ENCODE data around the gene PDZRN4.

Gene PDZRN4

DNA sequence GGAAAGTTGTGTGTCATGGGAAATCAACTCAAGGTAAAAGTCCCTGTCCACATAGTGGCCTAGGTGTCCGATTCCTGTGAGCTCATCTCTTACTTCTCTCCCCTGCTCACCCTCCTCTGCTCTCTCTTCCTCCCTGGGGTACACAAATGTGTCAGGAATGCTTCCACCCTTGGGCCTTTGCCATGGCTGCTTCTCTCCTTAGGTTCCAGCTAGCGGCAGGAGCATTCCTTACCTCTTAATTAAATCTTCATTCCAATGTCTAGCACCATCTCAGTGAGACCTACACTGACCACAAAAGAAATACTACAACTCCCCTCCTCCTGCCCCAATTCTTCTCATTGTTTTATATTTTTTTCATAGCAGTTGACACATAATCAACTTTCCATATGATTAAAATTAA lies 298.6 kb downstream of the PDZRN4 start:
- TF ChIP-seq, protein P1, sequence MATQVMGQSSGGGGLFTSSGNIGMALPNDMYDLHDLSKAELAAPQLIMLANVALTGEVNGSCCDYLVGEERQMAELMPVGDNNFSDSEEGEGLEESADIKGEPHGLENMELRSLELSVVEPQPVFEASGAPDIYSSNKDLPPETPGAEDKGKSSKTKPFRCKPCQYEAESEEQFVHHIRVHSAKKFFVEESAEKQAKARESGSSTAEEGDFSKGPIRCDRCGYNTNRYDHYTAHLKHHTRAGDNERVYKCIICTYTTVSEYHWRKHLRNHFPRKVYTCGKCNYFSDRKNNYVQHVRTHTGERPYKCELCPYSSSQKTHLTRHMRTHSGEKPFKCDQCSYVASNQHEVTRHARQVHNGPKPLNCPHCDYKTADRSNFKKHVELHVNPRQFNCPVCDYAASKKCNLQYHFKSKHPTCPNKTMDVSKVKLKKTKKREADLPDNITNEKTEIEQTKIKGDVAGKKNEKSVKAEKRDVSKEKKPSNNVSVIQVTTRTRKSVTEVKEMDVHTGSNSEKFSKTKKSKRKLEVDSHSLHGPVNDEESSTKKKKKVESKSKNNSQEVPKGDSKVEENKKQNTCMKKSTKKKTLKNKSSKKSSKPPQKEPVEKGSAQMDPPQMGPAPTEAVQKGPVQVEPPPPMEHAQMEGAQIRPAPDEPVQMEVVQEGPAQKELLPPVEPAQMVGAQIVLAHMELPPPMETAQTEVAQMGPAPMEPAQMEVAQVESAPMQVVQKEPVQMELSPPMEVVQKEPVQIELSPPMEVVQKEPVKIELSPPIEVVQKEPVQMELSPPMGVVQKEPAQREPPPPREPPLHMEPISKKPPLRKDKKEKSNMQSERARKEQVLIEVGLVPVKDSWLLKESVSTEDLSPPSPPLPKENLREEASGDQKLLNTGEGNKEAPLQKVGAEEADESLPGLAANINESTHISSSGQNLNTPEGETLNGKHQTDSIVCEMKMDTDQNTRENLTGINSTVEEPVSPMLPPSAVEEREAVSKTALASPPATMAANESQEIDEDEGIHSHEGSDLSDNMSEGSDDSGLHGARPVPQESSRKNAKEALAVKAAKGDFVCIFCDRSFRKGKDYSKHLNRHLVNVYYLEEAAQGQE (IDR thresholded peaks at IDR 0.05; ENCODE audit: insufficient read depth in 1 of 2, low read depth in 2 of 2, low read length in 2 of 2): no peak
- TF ChIP-seq POLR2AphosphoS5 (IDR thresholded peaks at IDR 0.05; ENCODE audit: low read depth, low read length): no peak
- TF ChIP-seq TAF1 (IDR thresholded peaks at IDR 0.05; ENCODE audit: borderline replicate concordance, insufficient read depth, low read length): no peak
- no peak for TF ChIP-seq SIN3A (IDR thresholded peaks at IDR 0.05; ENCODE audit: borderline replicate concordance, insufficient read depth, low read length)
- TF ChIP-seq FOXP2 (optimal IDR thresholded peaks at IDR 0.05; ENCODE audit: borderline replicate concordance, extremely low read depth, extremely low read length, insufficient read depth): no peak

DNA sequence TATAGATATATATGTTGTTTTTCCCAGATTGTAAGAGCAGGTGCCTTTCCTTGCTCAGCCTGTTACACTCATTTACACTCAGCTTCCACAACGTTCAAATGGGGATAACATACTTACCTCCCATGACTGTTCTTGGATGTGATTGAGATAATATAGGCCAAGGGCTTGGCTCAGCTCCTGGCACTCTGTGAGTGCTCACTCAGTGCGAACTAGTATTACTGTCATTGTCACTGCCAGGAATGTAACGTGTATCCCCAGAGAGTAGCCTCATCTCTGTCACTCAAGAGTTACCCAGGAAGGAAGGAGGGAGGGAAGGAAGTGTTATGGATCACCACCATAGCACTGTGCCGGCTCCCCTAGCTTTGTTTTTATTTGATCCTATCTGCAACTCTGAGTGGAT lies 307.9 kb downstream of the PDZRN4 start:
- TF ChIP-seq TAF1 (IDR thresholded peaks at IDR 0.05; ENCODE audit: borderline replicate concordance, insufficient read depth, low read length) (no peak), POLR2AphosphoS5 (IDR thresholded peaks at IDR 0.05; ENCODE audit: low read depth, low read length) (no peak)
- TF ChIP-seq, protein P1 (IDR thresholded peaks at IDR 0.05; ENCODE audit: insufficient read depth in 1 of 2, low read depth in 2 of 2, low read length in 2 of 2): no peak

DNA sequence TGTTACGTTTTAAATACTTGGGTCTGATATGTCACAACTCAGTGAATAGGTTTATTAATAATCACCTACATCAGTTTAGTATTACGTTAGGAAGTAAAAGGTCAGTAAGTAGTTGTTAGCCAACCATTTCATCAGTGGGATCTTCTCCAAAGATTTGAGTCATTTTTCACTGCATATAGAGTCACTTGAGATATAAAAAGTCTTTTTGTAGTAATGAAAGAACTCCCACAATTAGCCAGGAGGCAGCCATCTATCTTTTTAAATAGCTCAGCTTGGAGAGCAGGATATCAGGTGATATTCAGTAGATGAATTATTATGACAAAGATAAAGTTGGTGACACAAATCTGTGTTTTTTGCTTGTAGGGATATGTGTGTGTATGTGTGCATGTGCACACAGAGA lies 309.3 kb downstream of the PDZRN4 start:
- TF ChIP-seq SIN3A (IDR thresholded peaks at IDR 0.05; ENCODE audit: borderline replicate concordance, insufficient read depth, low read length): no peak
- TF ChIP-seq, protein P1 (IDR thresholded peaks at IDR 0.05; ENCODE audit: insufficient read depth in 1 of 2, low read depth in 2 of 2, low read length in 2 of 2): no peak
- no peak for TF ChIP-seq FOXP2 (optimal IDR thresholded peaks at IDR 0.05; ENCODE audit: borderline replicate concordance, extremely low read depth, extremely low read length, insufficient read depth)
- TF ChIP-seq POLR2AphosphoS5 (IDR thresholded peaks at IDR 0.05; ENCODE audit: low read depth, low read length): no peak
- no peak for TF ChIP-seq TAF1 (IDR thresholded peaks at IDR 0.05; ENCODE audit: borderline replicate concordance, insufficient read depth, low read length)

DNA sequence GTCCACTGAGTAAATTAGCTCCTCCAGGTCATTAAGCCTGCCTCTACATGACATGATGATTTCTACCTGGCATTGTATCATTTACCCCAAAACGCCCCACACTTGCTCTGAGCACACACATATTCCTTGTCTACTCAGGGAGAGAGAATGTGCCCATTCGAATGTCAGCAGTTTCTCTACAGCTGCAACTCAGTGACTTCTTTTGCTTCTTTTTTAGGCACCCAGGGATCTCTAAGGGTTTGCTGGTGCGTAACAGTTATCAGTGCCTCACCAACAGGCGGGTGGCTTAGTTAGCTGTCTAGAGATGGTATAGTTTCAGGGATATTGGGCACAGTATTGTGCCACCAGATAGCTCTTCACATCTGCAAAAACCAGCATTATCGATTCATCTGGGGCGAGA lies 316.9 kb downstream of the PDZRN4 start:
- TF ChIP-seq, protein P1 (IDR thresholded peaks at IDR 0.05; ENCODE audit: insufficient read depth in 1 of 2, low read depth in 2 of 2, low read length in 2 of 2): no peak
- TF ChIP-seq FOXP2 (optimal IDR thresholded peaks at IDR 0.05; ENCODE audit: borderline replicate concordance, extremely low read depth, extremely low read length, insufficient read depth): no peak

DNA sequence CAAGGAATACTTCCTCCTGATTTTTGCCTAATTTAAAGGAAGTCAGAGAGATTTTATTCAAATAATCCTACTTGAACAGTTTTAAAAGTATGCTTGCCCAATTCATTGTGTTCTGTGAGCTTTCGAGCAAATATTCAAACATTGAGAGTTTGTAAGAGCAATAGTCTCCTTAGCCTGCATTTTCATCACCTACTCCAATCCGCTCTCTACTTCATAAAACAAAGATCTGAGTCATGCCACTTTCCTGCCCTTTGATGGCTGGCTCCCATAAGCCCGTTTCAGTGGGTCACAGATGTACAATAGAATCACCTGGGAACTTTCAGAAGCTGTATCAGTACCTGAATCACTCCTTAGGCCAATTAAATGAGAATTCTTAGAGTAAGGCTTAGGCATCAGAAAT lies 319.2 kb downstream of the PDZRN4 start:
- TF ChIP-seq FOXP2 (optimal IDR thresholded peaks at IDR 0.05; ENCODE audit: borderline replicate concordance, extremely low read depth, extremely low read length, insufficient read depth) (no peak), POLR2AphosphoS5 (IDR thresholded peaks at IDR 0.05; ENCODE audit: low read depth, low read length) (no peak)

Data from PFSK-1 (cell line).